HL-60 (cell line): ENCODE measurements around the gene FOXM1.

Experiments used
- DNase-seq, 2 experiments: peaks; one replicate each; pipeline ENCODE4 v3.0.0-alpha.2; 2010 to 2020; ENCODE audit warnings: low read depth in 1 of 2, low spot score in 1 of 2
- H3K27ac ChIP-seq: fragments of 250-450 bp; sonication (Bioruptor Pico); replicated peaks from 2 replicates; pipeline ENCODE4 v1.5.1; 2020; ENCODE audit warnings: mild to moderate bottlenecking, moderate library complexity
- H3K27me3 ChIP-seq: fragments of 250-450 bp; sonication (Bioruptor Pico); 2 replicates; pipeline ENCODE4 v1.5.1; 2021; ENCODE audit warnings: mild to moderate bottlenecking, moderate library complexity; ENCODE audit not compliant: insufficient read depth, poor library complexity, severe bottlenecking
- H3K4me3 ChIP-seq: replicated peaks from 2 replicates; pipeline ENCODE4 v1.5.1; 2011; ENCODE audit warnings: mild to moderate bottlenecking, control low read depth, low read length; ENCODE audit not compliant: insufficient read depth
- GABPA ChIP-seq: IDR thresholded peaks from 2 replicates; pipeline ENCODE4 v1.6.1; 2012; ENCODE audit warnings: low read depth
- POLR2AphosphoS5 ChIP-seq: IDR thresholded peaks from 2 replicates; pipeline ENCODE4 v1.6.1; 2012; ENCODE audit warnings: low read depth
- SPI1 ChIP-seq: IDR thresholded peaks from 2 replicates; pipeline ENCODE4 v1.6.1; 2012; ENCODE audit warnings: low read depth, mild to moderate bottlenecking, borderline replicate concordance
- TF ChIP-seq, protein P1 (sequence below): IDR thresholded peaks from 2 replicates; pipeline ENCODE4 v1.6.1; 2012; ENCODE audit warnings: low read depth; ENCODE audit not compliant: insufficient replicate concordance
- TF ChIP-seq, protein P2 (sequence below): IDR thresholded peaks from one replicate; pipeline ENCODE4 v1.5.1; 2011; ENCODE audit warnings: low read length, control low read depth, inconsistent platforms; ENCODE audit not compliant: insufficient read depth

FOXM1 gene

DNA sequence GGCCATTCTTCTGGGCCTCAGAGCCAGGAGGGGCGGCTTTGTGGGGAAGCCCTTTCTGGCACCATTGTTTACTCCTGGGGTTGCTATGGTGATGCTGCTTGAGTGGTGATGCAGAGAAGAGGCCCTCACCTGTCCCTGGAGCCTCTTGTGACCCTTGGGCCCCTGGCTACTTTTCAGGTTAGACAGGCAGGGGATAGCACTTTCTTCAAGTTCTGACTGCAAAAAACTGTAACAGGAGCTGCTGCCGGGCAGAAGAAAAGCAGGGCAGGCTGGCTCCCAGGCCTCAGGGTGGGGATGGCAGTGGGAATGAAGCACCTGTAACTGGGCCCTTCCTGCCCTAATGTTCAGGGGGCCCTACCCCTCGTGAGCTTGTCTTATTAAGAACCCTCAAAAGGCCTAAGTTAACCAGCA lies 19.9 kb downstream of the FOXM1 start, which contains the start of gene TEX52:
Gene TEX52, minus strand, starts transcription at position 19 of the 411 bp plus-strand sequence. Its CDS starts 13 bp downstream, at position 6.
- DNase-seq: no peak
- no peak for TF ChIP-seq POLR2AphosphoS5
- TF ChIP-seq, protein P1, sequence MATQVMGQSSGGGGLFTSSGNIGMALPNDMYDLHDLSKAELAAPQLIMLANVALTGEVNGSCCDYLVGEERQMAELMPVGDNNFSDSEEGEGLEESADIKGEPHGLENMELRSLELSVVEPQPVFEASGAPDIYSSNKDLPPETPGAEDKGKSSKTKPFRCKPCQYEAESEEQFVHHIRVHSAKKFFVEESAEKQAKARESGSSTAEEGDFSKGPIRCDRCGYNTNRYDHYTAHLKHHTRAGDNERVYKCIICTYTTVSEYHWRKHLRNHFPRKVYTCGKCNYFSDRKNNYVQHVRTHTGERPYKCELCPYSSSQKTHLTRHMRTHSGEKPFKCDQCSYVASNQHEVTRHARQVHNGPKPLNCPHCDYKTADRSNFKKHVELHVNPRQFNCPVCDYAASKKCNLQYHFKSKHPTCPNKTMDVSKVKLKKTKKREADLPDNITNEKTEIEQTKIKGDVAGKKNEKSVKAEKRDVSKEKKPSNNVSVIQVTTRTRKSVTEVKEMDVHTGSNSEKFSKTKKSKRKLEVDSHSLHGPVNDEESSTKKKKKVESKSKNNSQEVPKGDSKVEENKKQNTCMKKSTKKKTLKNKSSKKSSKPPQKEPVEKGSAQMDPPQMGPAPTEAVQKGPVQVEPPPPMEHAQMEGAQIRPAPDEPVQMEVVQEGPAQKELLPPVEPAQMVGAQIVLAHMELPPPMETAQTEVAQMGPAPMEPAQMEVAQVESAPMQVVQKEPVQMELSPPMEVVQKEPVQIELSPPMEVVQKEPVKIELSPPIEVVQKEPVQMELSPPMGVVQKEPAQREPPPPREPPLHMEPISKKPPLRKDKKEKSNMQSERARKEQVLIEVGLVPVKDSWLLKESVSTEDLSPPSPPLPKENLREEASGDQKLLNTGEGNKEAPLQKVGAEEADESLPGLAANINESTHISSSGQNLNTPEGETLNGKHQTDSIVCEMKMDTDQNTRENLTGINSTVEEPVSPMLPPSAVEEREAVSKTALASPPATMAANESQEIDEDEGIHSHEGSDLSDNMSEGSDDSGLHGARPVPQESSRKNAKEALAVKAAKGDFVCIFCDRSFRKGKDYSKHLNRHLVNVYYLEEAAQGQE: no peak
- TF ChIP-seq GABPA: no peak
- TF ChIP-seq, protein P2, sequence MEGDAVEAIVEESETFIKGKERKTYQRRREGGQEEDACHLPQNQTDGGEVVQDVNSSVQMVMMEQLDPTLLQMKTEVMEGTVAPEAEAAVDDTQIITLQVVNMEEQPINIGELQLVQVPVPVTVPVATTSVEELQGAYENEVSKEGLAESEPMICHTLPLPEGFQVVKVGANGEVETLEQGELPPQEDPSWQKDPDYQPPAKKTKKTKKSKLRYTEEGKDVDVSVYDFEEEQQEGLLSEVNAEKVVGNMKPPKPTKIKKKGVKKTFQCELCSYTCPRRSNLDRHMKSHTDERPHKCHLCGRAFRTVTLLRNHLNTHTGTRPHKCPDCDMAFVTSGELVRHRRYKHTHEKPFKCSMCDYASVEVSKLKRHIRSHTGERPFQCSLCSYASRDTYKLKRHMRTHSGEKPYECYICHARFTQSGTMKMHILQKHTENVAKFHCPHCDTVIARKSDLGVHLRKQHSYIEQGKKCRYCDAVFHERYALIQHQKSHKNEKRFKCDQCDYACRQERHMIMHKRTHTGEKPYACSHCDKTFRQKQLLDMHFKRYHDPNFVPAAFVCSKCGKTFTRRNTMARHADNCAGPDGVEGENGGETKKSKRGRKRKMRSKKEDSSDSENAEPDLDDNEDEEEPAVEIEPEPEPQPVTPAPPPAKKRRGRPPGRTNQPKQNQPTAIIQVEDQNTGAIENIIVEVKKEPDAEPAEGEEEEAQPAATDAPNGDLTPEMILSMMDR: no peak
- no peak for TF ChIP-seq SPI1

DNA sequence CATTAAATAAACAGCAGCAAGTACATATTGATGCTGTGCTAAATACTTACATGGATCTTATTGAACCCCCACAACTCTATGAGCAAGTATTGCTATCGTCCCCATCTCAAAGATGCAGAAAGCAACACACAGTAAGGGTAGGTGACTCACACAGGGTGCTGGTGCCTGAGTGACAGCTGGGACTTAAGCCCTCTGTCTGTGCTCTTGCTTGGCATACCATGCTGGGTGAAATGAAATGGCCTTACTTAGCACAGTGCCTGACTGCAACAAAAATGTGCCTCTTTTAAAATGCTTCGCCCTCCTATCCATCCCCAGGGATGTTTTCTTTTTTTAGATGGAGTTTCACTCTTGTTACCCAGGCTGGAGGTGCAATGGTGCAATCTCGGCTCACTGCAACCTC lies 20.9 kb downstream of the FOXM1 start:
- Histone ChIP-seq H3K4me3 (no peak overlapping the region), H3K27me3 (no peaks in the 10 kb centered on the region), H3K27ac (no peak overlapping the region)
- DNase-seq: no peak
- TF ChIP-seq, protein P2: no peak
- TF ChIP-seq GABPA (no peak), SPI1 (no peak), POLR2AphosphoS5 (no peak)
- TF ChIP-seq, protein P1: no peak

More for the DNA sequence above, 19.9 kb downstream of the FOXM1 start, which contains the start of gene TEX52:
- Histone ChIP-seq H3K27ac (no peak within 1 kb of the TSS), H3K4me3 (no peak within 1 kb of the TSS), H3K27me3 (no peaks in the 10 kb centered on the region)

DNA sequence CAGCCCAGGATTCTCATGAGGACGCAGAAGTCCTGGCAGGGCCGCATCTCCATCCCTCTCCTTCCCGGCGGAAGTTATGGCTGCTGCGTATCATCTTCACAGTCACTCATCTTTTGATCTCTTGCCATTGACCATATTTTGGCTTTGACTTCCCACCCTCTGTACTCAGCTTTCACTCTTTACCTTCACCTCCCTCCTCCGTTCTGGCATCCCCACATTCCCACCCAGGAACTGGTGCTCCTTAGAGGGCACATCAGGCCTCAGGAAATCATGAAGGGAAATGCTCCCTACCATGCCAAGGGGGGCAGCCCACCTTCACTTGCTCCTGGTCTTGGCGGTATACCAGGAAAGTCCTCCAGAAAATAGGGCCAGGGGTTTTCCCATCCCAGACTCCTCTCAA lies 21.4 kb downstream of the FOXM1 start:
- Histone ChIP-seq H3K27ac (no peak overlapping the region), H3K27me3 (no peaks in the 10 kb centered on the region), H3K4me3 (no peak overlapping the region)
- no peak for DNase-seq
- TF ChIP-seq GABPA: no peak

DNA sequence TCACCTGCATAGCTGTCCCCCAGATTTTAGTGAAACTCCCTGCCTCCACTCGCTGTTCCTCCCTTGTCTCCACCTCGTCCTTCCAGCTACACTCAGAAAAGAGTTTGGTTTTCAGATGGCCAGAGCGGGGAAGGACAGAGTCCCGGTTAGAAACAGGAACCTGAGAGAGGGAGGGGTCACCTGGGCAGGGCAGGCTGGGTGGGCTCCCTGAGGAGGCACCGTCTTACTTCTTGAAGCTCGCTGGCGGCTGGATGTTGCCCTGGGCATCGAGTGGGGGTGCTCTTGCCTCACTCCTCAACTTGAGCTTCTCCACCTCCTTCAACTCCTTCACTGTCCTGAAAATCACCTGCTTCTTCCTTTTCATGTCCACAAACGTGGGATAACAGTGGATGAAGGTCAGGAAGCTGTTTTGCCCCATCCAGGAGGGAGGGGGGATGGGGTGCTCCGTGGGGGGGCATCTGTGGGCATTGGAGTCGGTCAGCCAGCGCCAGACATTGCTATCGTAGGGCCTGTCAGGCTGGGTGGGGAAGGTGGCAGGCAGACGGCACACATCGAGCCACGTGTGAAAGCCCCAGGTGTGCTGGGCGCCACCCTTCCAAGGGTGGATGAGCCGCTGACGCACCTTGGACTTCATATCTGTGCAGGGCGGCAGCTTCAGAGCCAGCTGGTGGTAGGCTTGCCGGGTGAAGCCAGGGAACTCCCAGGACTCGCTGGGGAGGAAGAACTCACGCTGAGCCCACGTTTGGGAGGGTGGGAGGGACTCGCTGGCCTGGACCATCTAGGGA lies 22.1 kb downstream of the FOXM1 start:
- DNase-seq: no peak
- no peak overlapping the region for H3K27ac ChIP-seq
- TF ChIP-seq, protein P1: no peak
- TF ChIP-seq GABPA (no peak), SPI1 (no peak), POLR2AphosphoS5 (no peak)
- TF ChIP-seq, protein P2: no peak

More for the DNA sequence above, 22.1 kb downstream of the FOXM1 start:
- Histone ChIP-seq H3K27me3 (no peaks in the 10 kb centered on the region), H3K4me3 (no peak overlapping the region)
